Epithelial cell of esophagus (primary cell): ENCODE data around the gene ANXA1.

Source experiments
- DNase-seq: peaks from one replicate; pipeline ENCODE4 v3.0.0; 2010; ENCODE audit warnings: low read depth
- H3K4me3 ChIP-seq: 2 replicates; pipeline ENCODE4 v1.5.1; 2011; ENCODE audit warnings: mild to moderate bottlenecking, low read length, control low read depth
- CTCF ChIP-seq: IDR thresholded peaks from 2 replicates; pipeline ENCODE4 v1.5.1; 2011; ENCODE audit warnings: low read depth, mild to moderate bottlenecking, low read length, control low read depth, inconsistent platforms; ENCODE audit not compliant: insufficient read depth; ENCODE audit errors: missing control alignments

The ANXA1 gene

GRCh38 chr9:73215249-73215648, 63.6 kb downstream of the ANXA1 start:
- TF ChIP-seq CTCF = no peak
- no peak overlapping the region for H3K4me3 ChIP-seq
- peak; percentile 17 for DNase-seq

DNA sequence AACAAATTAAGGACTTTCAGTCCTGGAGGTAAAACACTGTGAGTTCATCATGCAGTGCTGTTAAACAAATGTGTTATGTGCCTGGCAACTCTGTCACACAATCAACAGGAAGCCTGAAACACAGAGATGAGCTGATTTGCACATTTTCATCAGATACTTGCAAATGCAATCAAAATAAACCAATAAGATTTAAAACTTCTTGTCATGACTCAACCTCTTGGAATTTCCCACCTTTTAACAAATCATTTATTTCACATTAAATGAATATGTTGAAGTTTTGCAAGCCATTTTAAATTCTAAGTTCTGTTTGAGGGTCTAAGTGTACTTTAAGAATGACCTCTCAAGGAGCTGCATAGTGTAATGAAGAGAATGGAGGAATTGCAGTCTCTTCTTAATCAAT, 64.4 kb downstream of the ANXA1 start:
- H3K4me3 ChIP-seq = no peak overlapping the region
- TF ChIP-seq CTCF = no peak
- no peak for DNase-seq
